GM12873 (cell line): ENCODE data around the gene PKLR.
A peak's percentile ranks its signal among the peaks of the same experiment; 100 is the strongest.

ENCODE experiments used
- CTCF ChIP-seq: IDR thresholded peaks from 2 replicates; pipeline ENCODE4 v1.5.1; 2012; ENCODE audit warnings: low read depth, mild to moderate bottlenecking, moderate library complexity, low read length, control low read depth; ENCODE audit not compliant: insufficient read depth; ENCODE audit errors: missing control alignments

PKLR gene

DNA sequence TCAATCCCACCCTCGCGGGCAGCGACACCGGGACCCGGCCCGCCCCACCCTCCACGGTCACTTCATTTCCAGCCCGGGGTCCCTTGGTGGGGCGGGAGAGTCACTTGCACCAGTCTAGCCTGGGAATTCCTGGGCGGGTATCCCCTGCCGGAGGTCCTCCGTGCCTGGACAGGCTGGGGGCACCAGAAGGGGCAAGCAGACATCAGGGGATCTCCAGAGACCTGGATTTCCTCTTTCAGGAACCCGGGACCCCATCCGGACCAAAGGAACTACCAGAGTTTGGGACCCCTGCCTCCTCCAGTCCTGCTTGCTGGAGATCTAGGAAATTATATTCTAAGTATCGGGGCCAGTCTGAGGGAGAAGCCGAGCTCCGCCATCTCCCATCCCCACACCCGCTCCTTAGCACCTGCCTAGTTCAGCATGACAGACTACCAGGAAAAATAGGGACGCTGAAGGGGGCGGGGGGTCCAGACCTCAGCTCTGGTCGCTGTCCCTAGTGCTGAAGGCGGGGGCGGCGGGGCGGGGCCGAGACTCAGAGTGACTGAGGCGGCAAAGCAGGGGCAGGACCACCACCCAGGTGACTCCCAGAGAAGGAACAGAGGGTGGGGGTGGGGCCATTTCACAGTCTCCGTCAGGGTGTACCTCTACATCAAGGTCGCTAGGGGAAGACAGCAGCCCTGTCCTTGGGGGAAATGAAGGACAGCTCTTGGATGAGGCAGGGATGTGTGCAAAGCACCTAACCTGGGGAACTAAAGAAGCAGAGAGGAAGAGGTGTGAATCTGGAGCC lies 23.1 kb downstream of the PKLR start:
- peak; percentile 59 for TF ChIP-seq CTCF

DNA sequence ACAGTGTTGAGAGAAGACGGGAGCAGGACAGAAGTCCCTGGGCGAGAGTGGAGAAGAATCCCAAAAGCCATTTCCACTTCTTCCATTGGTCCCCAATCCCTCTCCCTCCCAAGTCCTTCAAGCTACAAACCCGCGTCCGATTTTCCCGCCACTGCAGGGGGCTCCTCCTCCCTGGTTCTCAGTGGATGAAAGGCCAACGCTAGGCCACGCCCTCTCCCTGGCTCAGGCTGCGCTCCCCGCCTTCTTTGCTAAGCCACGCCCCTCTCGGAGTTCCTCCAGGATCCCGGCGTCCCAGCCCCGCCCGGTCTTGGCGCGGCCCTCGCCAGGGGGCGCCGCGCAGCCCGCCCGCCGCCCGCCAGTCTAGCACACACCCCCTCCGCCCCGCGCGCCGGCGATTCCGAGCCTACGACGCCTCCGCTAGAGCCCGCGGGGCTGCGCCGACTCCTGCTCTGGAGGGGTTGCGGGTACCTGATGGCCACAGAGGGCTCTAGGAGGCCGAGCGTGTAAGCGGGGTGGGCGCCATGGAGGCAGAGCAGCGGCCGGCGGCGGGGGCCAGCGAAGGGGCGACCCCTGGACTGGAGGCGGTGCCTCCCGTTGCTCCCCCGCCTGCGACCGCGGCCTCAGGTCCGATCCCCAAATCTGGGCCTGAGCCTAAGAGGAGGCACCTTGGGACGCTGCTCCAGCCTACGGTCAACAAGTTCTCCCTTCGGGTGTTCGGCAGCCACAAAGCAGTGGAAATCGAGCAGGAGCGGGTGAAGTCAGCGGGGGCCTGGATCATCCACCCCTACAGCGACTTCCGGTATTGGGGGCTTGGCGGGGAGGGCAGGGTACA lies 24.0 kb downstream of the PKLR start, which contains the start of gene HCN3:
HCN3 (plus strand) TSS at position 394 of the 832 bp plus-strand sequence; CDS start at position 522, 128 bp downstream.
- peak; percentile 54 for TF ChIP-seq CTCF

DNA sequence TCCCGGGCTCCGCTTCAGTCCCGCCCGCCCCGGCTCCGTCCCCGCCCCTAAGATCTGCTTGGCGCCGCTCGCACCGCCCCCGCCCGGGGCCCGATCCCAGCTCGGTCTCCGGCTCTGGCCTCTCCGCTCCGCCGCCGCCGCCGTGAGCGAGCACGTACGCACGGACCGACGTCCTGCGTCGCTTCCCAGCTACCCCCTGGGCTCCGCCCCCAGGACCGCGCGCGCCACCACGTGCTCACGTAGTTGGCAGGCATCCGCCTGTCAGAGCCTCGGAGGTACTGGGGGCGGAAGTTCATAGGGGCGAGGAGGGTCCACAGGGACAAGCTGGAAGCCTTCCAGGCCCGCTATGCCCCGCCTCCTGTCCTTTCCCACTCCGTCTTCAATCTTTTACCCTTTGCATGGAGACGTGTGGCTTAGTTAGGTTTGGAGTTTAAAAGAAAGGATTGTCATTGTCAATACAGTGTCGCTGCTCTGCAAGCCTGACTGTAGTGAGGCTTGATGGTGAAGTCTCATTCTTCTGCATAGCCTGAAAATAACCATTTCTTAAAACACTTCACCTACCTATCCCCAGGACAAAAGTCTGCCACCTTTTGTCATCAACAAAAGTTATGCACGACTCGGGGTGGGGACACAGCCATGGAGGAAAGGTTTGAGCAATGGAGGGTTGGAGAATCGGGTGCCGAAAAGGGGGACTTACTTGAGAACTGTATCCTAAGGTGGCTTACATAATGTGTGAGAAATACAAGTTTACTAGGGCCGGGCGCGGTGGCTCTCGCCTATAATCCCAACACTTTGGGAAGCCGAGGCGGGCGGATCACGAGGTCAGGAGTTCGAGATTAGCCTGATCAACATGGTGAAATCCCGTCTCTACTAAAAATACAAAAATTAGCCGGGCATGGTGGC lies 27.6 kb downstream of the PKLR start, which contains the start of gene CLK2:
CLK2 (minus strand) TSS at position 162 of the 903 bp plus-strand sequence. CDS start 2,527 bp downstream, outside the sequence.
- TF ChIP-seq CTCF: no peak

DNA sequence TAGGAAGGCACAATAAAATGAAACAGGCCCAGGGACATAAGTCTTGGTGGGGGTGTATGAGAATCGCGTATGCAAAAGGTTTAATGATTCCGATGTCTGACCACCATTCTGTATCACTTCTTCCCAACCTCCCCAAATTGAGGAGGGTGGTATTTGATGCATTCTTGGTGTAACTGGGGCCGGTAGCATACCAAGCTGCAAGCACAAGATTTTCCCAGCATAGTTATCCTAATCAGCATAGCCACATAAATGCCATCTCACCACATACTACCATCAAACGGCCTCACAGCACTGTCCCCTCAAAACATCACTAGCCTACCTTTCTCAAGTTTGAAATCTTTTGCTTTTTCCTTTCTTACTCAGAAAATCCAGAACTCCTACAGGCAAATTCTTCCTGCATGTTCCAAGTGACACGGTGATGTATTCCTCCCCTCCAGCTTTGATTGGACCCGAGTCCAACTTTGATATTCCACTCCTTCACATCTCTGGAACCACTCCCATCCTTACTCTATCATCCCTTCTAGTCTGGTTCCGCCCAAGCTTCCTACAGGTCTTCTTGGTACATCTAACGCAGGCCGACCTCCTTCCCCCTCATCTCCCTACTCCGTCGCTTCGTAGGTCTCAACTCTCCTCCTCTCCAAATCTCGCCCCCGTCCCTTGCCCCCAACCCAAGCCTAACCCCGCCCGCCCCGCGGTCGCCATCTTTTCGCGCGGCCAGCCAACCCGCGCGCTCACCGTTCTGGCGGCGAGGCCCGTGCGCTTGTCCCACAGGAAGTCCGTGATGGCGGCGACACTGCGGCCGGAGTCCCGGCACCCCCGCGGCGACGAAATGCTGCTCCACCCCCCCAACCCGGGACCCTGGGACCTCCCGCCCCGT lies 28.5 kb downstream of the PKLR start:
- TF ChIP-seq CTCF: no peak

DNA sequence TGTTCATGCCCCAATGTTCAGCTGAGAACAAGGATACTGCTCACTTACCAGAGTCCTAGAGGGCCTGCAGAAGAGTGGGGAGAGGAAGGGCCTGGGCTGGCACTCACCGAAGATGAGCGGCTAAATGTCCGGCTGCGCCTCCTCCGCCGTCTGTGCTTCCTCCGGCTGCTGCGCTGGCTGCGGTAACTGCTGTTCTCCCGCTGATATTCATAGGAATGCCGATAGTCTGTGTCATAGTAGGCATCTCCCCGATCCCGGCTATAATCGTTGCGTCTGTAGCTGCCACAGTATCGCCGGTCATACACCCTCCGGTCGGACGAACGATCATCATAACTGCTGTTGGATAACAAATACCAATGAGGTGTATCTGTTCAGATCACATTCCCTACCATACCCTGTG lies 31.9 kb downstream of the PKLR start:
- no peak for TF ChIP-seq CTCF

DNA sequence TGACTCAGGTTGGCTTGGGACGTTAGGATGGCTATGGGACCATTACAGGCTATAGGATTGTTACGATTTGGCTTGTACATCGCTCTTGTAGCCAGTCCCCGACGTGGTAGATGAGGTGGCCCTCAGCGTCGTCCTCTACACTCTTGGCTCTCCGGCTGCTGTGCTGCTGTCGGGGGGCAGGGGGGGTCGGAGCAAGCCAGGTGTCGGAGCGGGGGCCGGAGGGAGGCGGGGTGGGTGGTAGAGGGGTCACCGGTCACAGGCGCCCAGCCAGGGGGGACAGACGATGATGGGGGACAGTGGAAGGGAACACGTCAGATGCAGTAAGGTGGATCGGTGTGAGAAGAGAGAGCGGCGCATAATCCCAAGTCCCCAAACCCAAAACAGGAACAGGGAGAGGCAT lies 32.6 kb downstream of the PKLR start:
- no peak for TF ChIP-seq CTCF
